CD4-positive, alpha-beta T cell treated with Interleukin-21 for 1 hour (primary cell): Measurements from ENCODE around the gene LSAMP.
"Not testable (repeated sequence)": the region's sequence is repeated elsewhere in the genome, so short reads cannot be mapped to it uniquely, and the experiment has no call there.

ENCODE experiments used
- DNase-seq: peaks from one replicate; pipeline ENCODE4 v3.0.0-alpha.2; 2020

The LSAMP gene

DNA sequence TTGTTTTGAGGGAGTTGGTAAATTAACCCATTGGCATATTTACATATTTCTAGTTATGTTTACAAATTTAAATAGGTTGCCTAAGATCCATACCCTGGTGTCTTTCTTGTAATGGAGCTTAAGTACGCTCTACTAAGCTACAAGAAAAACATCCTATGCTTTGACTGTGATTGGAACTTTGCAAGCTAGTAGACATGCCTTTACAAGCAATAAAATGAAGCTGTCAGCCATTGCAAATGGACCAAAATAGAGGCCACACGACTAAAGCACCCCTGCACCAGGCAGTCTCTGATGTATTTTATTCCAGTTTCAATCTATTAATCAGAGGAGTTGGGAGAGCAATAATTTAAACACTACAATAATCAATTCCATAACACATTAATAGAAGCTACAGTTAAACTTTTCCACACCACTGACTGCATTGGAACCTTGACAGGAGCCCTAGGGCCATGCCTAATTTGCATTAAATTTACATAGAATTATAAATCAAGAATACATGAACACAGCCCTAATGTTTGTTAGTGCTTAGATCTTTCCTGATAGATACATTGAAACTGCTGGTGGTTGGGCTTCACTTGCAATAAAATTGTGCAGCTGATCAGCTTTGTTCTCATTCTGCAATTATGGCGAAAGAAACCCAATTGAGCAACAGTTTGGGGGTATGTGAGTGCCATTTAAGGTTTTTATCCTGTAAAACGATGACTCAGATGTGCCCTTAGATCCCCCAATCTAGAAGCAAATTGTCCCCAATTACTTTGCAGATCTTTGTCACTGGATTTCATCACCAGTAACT is 360.1 kb downstream of the LSAMP start:
- DNase-seq = no peak

DNA sequence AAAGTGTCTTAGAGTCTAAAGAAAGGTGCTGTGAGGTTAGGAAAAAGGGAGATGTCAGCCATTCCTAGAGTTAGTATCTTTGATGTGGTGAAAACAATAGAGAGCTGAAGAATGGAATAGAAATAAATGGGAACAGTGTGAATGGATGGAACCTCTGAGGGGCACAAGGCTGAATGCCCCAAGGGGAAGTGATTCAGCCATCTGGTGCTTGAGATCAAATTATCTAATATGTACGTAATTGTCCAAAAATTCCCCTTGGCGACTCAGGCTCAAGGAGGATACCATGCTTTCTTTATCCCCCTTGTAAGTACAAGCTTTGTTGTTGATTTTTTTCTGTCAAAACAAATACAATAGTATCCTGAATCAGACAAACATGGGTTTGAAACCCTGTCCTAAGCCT is 361.6 kb downstream of the LSAMP start:
- DNase-seq = no peak

DNA sequence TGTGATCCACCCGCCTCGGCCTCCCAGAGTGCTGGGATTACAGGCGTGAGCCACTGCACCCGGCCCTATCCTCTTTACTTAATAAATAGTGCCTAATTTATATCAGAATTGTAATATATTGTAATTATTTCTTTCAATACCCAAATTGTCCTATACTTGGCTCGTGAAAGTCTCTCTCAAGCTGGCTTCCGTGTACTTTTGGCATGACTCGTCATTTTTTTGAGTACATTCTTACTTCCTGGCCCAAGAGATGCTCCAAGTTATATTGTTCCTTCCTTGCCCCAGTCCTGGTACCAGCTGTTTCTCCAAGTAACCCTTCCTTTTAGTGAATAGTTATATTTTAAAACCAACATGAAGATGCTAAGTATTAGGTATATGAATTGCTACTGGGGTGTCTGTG is 366.7 kb downstream of the LSAMP start:
- DNase-seq = no peak

GRCh38 chr3:116077557-116077956 is 367.7 kb downstream of the LSAMP start:
- no peak for DNase-seq

DNA sequence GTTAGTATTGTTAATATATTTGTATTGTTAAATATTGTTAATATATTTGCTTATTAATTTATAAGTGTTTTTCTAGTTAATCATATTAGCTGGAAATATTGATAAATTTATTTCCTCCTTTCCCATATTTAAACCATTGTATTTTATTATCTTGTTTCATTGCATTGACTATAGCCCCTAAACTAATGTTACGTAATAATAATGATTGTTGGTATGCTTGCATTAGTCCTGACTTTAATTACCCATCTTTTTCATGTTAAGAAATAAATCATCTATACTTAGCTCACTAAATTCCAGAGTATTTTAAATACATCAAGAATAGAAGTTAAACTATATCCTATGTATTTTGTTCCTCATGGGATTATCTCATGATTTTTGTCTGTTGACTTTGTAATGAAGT is 368.2 kb downstream of the LSAMP start:
- DNase-seq = no peak

DNA sequence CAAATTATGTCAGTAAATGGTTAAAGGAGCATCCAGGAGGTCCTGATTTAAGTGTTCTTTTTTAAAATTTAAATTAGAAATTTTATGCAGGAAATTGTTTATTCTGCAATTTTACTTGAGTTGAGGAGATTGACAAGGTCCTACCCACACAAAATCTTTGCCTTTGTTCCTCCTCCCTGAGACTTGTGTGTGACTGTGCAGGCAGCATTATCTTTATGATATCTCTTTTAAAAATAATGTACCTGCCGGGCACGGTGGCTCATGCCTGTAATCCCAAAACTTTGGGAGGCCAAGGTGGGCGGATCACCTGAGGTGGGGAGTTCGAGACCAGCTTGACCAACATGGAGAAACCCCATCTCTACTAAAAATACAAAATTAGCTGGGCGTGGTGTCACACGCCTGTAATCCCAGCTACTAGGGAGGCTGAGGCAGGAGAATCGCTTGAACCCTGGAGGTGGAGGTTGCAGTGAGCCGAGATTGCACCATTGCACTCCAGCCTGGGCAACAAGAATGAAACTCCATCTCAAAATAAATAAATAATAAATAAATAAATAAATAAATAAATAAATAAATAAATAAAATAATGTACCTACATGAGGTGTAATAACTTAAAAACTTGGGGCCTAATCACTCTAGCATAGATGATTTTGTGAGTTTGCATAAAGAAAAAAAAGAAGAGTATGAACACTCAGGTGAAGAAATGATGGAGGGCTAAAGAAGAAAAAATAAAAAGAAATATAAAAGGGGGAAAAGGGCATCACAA is 374.6 kb downstream of the LSAMP start:
- not testable (repeated sequence) for DNase-seq

GRCh38 chr3:116070061-116070460 is 375.2 kb downstream of the LSAMP start:
- DNase-seq = no peak

DNA sequence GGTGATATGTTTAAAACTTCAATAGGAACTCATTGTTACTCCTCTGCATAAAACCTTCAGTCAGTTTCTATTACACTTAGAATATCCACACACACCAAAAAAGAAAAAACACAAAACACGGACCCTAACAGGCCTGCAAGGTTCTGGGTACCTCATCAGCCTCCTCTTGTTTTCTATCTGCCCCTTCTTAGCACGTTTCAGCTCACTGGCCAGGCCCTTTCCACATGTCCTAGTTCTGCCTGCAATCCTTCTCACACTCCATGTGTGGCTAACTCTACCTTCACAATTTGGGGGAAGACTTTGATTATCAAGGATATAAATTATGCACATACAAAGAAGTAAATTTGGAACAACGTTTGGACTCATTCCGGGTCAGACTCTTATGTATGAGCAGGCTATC is 376.3 kb downstream of the LSAMP start:
- no peak for DNase-seq

DNA sequence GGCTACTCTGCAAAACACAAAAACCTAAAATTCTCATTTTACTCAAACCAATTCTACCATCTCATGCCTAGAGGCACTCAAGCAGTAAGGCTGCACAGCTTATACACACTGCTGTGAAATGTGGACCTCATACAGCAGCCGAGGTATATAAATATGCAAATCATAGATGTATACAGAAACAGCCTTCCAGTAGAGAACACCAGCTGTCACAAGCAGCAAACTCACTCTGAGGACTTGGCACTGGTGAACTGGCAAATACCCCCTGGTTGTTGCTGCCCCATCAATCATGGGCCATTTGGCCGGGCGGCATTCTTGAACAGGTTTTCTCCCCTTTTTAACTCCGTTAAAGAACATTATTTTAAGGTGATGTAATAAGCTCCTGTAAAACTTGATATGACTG is 378.0 kb downstream of the LSAMP start:
- DNase-seq = no peak

DNA sequence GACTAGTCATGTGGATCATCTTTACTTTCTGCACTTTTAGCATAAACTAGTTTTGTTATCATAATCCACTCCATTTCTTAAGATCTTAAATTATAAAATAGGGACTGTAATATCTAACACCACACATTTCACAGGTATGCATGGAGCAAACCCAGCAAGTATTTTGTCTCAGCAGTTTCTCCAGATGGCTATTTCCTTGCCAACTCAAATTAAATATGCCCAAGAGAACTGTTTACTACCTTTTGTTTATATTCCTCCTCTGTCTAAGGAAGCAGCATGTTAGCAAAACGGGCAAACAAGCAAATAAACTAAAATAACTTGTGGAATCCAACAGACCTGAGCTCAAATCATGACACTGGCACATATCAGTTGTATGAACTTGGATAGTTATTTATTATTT is 379.8 kb downstream of the LSAMP start:
- no peak for DNase-seq

GRCh38 chr3:116064646-116065045 is 380.6 kb downstream of the LSAMP start:
- DNase-seq = no peak

DNA sequence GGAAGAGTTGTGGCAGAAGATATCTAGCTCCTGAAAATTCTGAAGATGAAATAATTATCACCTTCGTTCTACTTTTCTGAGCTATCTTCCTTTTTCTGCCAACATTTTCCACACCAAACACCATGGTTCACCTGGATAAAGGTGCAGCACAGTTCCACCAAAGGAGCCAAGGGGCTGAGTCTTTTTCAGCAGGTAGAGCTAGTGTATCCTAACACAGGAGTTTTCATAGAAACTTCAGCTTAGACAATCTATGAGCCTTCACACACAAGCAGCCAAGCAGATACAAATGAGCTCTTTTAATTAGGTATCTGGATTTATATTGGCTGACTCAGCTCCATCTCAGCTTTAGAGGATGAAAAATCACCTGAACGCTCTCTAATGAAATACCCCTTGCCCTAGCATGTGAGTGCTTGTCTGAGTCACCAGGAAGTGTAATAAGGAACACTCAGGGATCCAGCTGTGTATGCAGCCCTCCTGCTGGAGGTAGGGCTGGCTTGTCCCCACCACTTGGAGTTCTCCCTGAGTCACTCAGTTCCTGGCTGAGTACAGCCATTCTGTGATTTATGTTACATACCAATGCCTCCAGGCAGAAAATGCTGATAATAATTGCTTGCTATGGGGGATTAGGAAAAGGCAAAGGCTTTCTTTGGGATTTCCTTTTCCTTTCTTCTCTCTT is 385.7 kb downstream of the LSAMP start:
- no peak for DNase-seq

GRCh38 chr3:116058844-116059243 is 386.4 kb downstream of the LSAMP start:
- DNase-seq = no peak

- DNase-seq = no peak
These were observed 387.8 kb downstream of the LSAMP start for GRCh38 chr3:116057400-116058006.

- no peak for DNase-seq
These were observed 389.0 kb downstream of the LSAMP start for GRCh38 chr3:116056280-116056679.

GRCh38 chr3:116053017-116053416 is 392.3 kb downstream of the LSAMP start:
- no peak for DNase-seq

- DNase-seq = no peak
These were observed 392.7 kb downstream of the LSAMP start for GRCh38 chr3:116052602-116053001.

DNA sequence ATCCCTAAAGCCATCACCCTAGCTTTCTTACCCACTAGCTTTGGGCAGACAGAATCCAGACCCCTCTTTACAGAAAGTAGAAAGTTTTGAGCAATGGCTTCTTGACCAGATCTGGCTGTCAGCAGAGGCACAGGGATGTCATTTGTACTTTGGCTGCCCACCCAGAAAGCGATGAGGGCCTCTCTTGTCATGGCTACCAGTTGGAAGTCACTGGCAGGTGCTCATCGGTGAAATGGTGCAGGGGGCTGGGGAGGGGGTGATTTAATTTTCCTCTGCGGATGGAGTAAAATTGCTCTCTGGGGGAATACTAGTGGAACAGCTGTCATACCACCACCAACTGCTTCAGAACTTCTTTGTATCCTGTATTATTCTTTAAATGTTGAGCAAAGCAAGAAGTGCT is 393.7 kb downstream of the LSAMP start:
- no peak for DNase-seq

DNA sequence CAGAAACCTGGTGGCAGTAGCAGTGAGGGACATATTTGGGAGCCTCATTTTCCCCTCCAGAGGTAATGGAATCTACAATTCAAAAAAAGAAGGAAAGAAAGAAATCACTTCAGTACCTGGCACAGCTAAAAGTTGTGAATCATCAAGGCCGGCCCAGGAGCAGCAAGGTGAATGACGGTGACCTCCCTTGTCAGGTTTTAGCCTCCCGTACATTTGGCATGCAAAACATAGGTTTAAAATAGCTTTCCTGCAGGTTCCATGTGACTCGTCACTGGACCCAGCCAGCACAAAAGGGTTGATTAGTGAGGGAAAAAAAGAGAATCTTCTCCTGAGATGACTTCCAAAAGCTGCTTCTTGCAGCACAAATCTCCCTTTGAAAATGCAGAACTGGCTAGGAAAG is 394.2 kb downstream of the LSAMP start:
- DNase-seq = no peak

- no peak for DNase-seq
These were observed 394.9 kb downstream of the LSAMP start for GRCh38 chr3:116050311-116050915.

DNA sequence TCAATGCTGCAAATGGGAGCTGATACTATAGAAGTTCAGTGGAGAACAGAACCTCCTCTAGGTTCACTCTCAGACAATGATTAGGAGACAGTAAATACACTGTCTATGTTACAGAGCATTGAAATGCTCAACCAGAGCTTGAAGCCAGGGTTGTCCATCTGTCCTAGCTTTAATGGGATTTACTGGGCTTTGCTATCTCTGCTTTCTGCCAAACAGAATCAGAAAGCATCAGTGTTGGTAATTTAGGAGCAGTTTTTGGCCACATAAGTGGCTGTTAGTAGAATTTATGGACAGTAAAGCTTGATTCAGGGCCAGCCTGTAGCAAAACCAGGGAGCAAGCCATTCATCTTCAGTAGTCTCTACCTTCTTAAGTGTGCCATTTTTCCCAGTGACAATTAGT is 396.3 kb downstream of the LSAMP start:
- no peak for DNase-seq

DNA sequence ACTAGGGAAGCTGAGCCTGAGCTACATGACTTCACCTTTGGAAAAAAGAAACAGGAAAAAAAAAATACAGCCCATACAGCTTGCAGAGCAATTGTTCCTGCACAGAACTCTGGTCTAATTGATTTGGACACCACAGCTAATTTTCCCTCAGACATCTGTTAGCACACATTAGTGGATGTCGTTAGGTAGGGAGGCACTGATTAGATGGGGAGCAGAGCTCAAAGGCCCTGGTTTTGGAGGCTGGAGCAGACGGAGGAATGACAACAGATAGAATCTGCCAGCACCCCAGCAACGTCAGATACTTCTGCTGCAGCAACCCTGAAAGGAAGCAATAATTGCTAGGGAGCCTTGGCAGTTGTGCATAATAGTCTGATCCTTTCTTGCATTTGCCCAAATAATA is 398.9 kb downstream of the LSAMP start:
- DNase-seq = no peak

GRCh38 chr3:116045314-116045713 is 400.0 kb downstream of the LSAMP start:
- DNase-seq = no peak
